ENCODE measurements around the gene MCTP2. TPM values are rescaled to one million over a fixed set of nuclear protein-coding genes. Genes with fewer than 3 reads are reported as not detected.

The MCTP2 gene
- total RNA-seq, 1 experiment from 2014 or later = 0.18 TPM

- H3K36me3 ChIP-seq = no peaks in the 10 kb centered on the region
- no peak overlapping the region for H3K4me3 ChIP-seq
- H3K27me3 ChIP-seq (replicated peaks) = no peaks in the 10 kb centered on the region
- H3K4me1 ChIP-seq (replicated peaks) = no peaks in the 10 kb centered on the region
- H3K27ac ChIP-seq = no peak overlapping the region
- no peak for DNase-seq (ENCODE audit: low read depth in 1 of 2, low spot score in 2 of 2)
- no peaks in the 10 kb centered on the region for H3K9me3 ChIP-seq (replicated peaks)
Observed at GRCh38 chr15:94348084-94348483, 116.7 kb downstream of the MCTP2 start.

- Histone ChIP-seq H3K36me3 (no peaks in the 10 kb centered on the region), H3K9me3 (replicated peaks) (no peaks in the 10 kb centered on the region), H3K4me1 (replicated peaks) (no peaks in the 10 kb centered on the region), H3K27me3 (replicated peaks) (no peaks in the 10 kb centered on the region), H3K4me3 (no peak overlapping the region), H3K27ac (no peak overlapping the region)
- DNase-seq (ENCODE audit: low read depth in 1 of 2, low spot score in 2 of 2) = no peak
Observed at GRCh38 chr15:94351031-94351535, 119.7 kb downstream of the MCTP2 start.

GRCh38 chr15:94352636-94353487 is 121.5 kb downstream of the MCTP2 start:
- Histone ChIP-seq H3K9me3 (replicated peaks) (no peaks in the 10 kb centered on the region), H3K27ac (no peak overlapping the region), H3K4me1 (replicated peaks) (no peaks in the 10 kb centered on the region), H3K36me3 (no peaks in the 10 kb centered on the region), H3K4me3 (no peak overlapping the region), H3K27me3 (replicated peaks) (no peaks in the 10 kb centered on the region)
- DNase-seq (ENCODE audit: low read depth in 1 of 2, low spot score in 2 of 2) = no peak

- Histone ChIP-seq H3K4me3 (no peak overlapping the region), H3K27me3 (replicated peaks) (no peaks in the 10 kb centered on the region), H3K9me3 (replicated peaks) (no peaks in the 10 kb centered on the region), H3K27ac (no peak overlapping the region), H3K36me3 (no peaks in the 10 kb centered on the region), H3K4me1 (replicated peaks) (no peaks in the 10 kb centered on the region)
- DNase-seq (ENCODE audit: low read depth in 1 of 2, low spot score in 2 of 2) = no peak
Observed at GRCh38 chr15:94353488-94353820, 122.1 kb downstream of the MCTP2 start.

- Histone ChIP-seq H3K27me3 (replicated peaks) (no peaks in the 10 kb centered on the region), H3K27ac (no peak overlapping the region), H3K4me1 (replicated peaks) (no peaks in the 10 kb centered on the region), H3K4me3 (no peak overlapping the region), H3K9me3 (replicated peaks) (no peaks in the 10 kb centered on the region), H3K36me3 (no peaks in the 10 kb centered on the region)
- no peak for DNase-seq (ENCODE audit: low read depth in 1 of 2, low spot score in 2 of 2)
Observed at GRCh38 chr15:94354655-94355054, 123.3 kb downstream of the MCTP2 start.

DNA sequence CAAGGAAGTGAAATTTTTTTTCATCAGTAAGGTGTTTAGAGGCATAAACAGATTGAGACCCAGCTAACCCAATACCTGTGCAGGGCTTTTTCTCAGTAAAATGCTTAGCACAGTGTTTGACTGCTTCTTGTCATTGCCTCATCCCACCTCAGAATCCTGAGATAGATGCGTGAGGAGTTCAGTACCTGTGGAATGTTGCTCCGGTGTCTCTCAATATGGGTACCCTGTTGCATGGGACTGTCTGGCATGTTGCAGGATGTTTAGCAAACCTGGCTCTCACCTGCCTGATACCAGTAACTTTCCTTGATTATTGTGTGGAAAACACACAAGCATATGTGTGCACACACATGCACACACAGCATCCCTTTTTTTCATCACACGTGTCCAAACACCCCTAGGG is 128.4 kb downstream of the MCTP2 start:
- Histone ChIP-seq H3K36me3 (no peaks in the 10 kb centered on the region), H3K9me3 (replicated peaks) (no peaks in the 10 kb centered on the region), H3K27ac (no peak overlapping the region), H3K27me3 (replicated peaks) (no peaks in the 10 kb centered on the region), H3K4me1 (replicated peaks) (no peaks in the 10 kb centered on the region), H3K4me3 (no peak overlapping the region)
- DNase-seq (ENCODE audit: low read depth in 1 of 2, low spot score in 2 of 2) = no peak

DNA sequence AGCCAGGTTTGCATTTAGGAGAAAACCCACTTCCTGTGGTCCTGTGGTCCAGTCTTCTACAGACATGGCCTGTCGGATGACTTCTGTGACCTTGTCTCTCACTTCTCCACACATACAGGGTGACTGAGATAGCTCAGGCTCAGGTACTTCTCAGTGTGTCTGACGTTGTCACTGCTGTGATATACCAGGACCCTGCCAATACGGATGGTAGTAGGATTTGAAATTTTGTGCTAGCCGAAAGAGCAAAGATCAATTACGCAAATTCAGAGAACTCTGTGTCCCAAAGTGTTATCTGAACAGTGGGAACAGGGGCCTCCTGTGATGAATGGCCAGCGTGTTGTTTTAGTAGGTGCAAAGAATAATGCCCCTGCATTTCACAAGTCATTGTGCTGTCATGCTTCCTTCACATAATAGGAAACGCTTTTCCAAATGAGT is 128.9 kb downstream of the MCTP2 start:
- H3K36me3 ChIP-seq = no peaks in the 10 kb centered on the region
- H3K27me3 ChIP-seq (replicated peaks) = no peaks in the 10 kb centered on the region
- H3K4me1 ChIP-seq (replicated peaks) = no peaks in the 10 kb centered on the region
- DNase-seq (ENCODE audit: low read depth in 1 of 2, low spot score in 2 of 2) = no peak
- H3K27ac ChIP-seq = no peak overlapping the region
- no peak overlapping the region for H3K4me3 ChIP-seq
- H3K9me3 ChIP-seq (replicated peaks) = no peaks in the 10 kb centered on the region

- Histone ChIP-seq H3K27me3 (replicated peaks) (no peaks in the 10 kb centered on the region), H3K9me3 (replicated peaks) (no peaks in the 10 kb centered on the region), H3K27ac (no peak overlapping the region), H3K4me3 (no peak overlapping the region), H3K36me3 (no peaks in the 10 kb centered on the region), H3K4me1 (replicated peaks) (no peaks in the 10 kb centered on the region)
- DNase-seq (ENCODE audit: low read depth in 1 of 2, low spot score in 2 of 2) = no peak
Observed at GRCh38 chr15:94362385-94363092, 131.2 kb downstream of the MCTP2 start.

DNA sequence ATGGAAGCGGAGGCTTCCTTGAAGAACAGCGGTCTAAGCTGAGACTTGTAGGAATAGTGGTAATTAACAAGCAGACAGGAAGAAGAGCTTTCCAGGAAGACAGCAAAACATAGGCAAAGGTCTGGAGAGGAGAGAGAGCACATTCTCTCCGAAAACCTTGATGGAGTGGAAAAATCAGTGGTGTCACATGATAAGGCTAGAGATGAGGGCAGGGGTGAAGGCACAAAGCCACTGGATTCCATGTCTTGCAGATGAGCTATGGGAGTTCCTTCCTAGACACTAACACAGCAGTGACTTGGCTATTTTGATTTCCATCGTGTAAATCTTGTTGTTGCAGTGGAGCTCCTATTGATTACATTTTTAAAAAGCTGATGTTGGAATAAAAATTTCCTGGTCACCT is 132.0 kb downstream of the MCTP2 start:
- H3K9me3 ChIP-seq (replicated peaks) = no peaks in the 10 kb centered on the region
- DNase-seq (ENCODE audit: low read depth in 1 of 2, low spot score in 2 of 2) = no peak
- no peak overlapping the region for H3K4me3 ChIP-seq
- H3K27ac ChIP-seq = no peak overlapping the region
- H3K4me1 ChIP-seq (replicated peaks) = no peaks in the 10 kb centered on the region
- no peaks in the 10 kb centered on the region for H3K27me3 ChIP-seq (replicated peaks)
- no peaks in the 10 kb centered on the region for H3K36me3 ChIP-seq

GRCh38 chr15:94366781-94367180 is 135.4 kb downstream of the MCTP2 start:
- Histone ChIP-seq H3K27ac (no peak overlapping the region), H3K27me3 (replicated peaks) (no peaks in the 10 kb centered on the region), H3K4me3 (no peak overlapping the region), H3K36me3 (no peaks in the 10 kb centered on the region), H3K4me1 (replicated peaks) (no peaks in the 10 kb centered on the region), H3K9me3 (replicated peaks) (no peaks in the 10 kb centered on the region)
- DNase-seq (ENCODE audit: low read depth in 1 of 2, low spot score in 2 of 2) = no peak

DNA sequence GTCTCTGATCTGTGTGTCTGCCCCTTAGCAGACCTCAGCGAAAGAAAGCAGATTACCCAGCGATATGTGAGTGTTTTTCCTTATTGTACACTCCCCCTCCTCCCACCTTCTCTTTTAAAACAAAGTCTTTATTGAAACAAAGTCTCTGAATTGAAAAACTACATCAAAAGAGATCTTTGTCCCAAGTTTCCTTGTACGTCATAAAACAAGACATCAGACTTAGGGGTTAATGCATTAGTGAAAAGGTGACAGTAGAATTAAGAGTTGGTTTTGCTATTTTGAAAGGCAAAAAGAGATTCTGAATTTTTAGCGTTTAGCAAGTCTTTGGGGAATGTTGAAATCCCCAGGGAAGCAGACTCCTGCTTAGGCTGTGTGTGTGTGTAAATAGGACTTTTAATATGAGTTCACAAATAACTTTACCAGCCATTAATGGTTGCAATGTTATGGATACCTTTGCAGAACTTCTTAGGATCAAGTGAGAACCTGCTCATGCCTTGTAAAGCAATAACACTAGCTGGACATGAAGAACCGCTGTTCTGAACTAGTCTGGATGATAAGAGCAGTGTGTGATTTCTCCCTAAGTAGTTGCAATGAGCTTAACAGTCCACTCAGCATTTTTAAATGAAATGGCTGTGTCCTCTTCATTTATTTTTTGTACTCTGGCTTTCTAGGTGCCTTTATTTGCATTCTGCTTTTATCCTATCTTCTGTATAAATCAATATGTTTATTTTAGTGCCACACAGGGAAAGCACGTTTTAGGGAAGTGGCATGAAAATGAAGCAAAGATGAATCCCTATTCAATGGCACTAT is 136.6 kb downstream of the MCTP2 start:
- DNase-seq (ENCODE audit: low read depth in 1 of 2, low spot score in 2 of 2) = no peak

DNA sequence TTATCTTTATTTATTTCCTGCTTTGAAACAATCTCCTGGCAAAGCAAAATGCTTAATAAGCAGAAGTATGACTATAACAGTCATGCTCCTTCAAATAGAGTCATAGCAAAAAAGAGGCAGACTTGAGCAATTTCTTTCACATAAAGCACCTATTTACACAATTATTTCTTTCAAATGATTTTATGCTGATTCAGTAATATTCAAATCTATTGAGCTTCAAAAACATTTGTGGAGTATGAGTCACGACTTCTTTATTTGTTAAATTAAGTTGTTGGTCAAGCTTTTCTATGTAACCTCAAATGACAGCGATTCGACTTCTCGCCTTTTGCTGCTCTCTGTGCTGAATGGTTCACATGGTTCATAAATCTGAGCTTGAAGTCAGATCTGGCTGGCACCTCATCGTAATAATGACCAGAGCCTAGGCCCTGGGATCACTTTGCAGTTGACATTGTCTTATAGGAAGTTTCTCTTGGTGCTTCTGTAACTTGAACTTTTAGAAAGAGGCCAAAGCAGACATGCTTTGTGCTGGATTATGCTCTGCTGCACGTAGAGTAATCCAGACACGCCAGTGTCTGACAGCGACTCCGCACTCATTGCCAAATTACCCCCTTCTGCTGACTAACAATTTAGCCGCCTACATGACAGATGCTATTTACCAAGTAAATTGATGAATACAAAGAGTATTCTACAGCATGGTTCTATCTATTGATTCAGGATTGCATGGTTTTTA is 139.0 kb downstream of the MCTP2 start:
- no peaks in the 10 kb centered on the region for H3K9me3 ChIP-seq (replicated peaks)
- no peaks in the 10 kb centered on the region for H3K4me1 ChIP-seq (replicated peaks)
- no peaks in the 10 kb centered on the region for H3K27me3 ChIP-seq (replicated peaks)
- H3K27ac ChIP-seq = no peak overlapping the region
- H3K4me3 ChIP-seq = no peak overlapping the region
- no peaks in the 10 kb centered on the region for H3K36me3 ChIP-seq
- no peak for DNase-seq (ENCODE audit: low read depth in 1 of 2, low spot score in 2 of 2)

More for the DNA sequence above, 136.6 kb downstream of the MCTP2 start:
- Histone ChIP-seq H3K27me3 (replicated peaks) (no peaks in the 10 kb centered on the region), H3K27ac (no peak overlapping the region), H3K36me3 (no peaks in the 10 kb centered on the region), H3K4me3 (no peak overlapping the region), H3K9me3 (replicated peaks) (no peaks in the 10 kb centered on the region), H3K4me1 (replicated peaks) (no peaks in the 10 kb centered on the region)

GRCh38 chr15:94370936-94371285 is 139.6 kb downstream of the MCTP2 start:
- Histone ChIP-seq H3K9me3 (replicated peaks) (no peaks in the 10 kb centered on the region), H3K27ac (no peak overlapping the region), H3K4me1 (replicated peaks) (no peaks in the 10 kb centered on the region), H3K4me3 (no peak overlapping the region), H3K36me3 (no peaks in the 10 kb centered on the region), H3K27me3 (replicated peaks) (no peaks in the 10 kb centered on the region)
- no peak for DNase-seq (ENCODE audit: low read depth in 1 of 2, low spot score in 2 of 2)

All from SJSA1 (cell line).